AG10803 (cell line): Measurements from ENCODE around the gene ISCA2.

ENCODE experiments used
- DNase-seq: peaks from one replicate; pipeline ENCODE4 v3.0.0; 2010; ENCODE audit warnings: low read depth
- H3K4me3 ChIP-seq: 2 replicates; pipeline ENCODE4 v1.5.1; 2011; ENCODE audit warnings: mild to moderate bottlenecking, low read length, control low read depth
- TF ChIP-seq, protein P1 (sequence below): conservative IDR thresholded peaks from 2 replicates; pipeline ENCODE4 v1.5.1; 2011; ENCODE audit warnings: mild to moderate bottlenecking, low read length, control low read depth, inconsistent platforms

Gene ISCA2

DNA sequence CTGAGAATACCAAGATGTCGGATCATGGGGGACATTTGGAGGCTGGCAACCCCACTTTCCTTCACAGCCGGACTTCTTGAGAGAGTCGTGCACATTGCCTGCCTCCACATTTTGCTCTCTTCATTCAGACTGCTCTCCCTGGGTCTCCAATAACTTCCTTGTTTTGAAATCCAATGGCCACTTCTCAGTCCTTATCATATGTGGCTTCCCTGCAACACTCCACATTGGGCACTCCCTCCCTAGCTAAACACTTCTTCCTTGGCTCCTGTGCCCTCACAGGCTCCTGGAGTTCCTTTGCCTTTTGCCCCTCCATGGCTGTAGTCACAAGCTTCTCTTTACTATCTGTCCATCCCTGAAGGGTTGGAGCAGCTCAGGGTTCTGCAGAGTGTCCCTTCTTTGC lies 30.6 kb upstream of the ISCA2 start:
- TF ChIP-seq, protein P1, sequence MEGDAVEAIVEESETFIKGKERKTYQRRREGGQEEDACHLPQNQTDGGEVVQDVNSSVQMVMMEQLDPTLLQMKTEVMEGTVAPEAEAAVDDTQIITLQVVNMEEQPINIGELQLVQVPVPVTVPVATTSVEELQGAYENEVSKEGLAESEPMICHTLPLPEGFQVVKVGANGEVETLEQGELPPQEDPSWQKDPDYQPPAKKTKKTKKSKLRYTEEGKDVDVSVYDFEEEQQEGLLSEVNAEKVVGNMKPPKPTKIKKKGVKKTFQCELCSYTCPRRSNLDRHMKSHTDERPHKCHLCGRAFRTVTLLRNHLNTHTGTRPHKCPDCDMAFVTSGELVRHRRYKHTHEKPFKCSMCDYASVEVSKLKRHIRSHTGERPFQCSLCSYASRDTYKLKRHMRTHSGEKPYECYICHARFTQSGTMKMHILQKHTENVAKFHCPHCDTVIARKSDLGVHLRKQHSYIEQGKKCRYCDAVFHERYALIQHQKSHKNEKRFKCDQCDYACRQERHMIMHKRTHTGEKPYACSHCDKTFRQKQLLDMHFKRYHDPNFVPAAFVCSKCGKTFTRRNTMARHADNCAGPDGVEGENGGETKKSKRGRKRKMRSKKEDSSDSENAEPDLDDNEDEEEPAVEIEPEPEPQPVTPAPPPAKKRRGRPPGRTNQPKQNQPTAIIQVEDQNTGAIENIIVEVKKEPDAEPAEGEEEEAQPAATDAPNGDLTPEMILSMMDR: no peak
- no peak for DNase-seq
- no peak overlapping the region for H3K4me3 ChIP-seq

DNA sequence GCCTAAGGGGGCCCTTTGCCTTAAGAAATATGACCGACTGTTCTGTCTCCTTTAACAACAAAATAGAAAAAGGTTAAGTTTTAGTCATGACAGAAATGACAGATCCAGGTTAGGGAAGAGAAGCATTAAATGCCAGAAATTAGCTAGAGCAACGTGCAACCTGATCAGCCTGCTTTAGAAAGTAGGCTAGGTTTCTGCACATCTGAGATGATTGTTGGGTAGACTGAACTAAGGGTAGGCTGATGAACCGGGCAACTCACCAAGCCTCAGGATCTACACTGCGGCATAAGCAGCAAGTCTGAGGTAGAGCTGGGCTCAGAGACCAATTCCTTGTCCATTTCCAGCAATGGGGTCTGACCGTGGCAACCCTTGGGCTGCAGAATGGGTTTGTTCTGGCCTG lies 29.9 kb upstream of the ISCA2 start:
- H3K4me3 ChIP-seq: no peak overlapping the region
- no peak for DNase-seq
- TF ChIP-seq, protein P1: no peak

DNA sequence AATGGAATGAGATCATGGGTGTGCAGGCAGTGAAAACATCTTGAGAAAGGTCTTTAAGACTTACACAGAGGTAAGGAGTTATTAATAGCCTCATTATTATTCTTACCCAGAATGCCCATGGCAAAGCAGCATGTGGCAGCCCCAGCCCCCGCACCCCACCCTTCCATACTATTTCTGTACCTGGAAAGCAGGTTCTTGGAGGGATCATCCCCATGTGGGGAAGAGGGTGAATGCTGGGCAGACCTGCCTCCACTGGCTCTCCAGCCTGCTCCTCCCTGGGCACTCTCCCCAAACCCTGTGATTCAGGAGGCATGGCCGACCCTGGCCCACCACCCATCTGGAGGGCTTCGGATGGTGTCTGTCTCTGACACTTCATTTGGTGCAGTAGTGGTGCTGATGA lies 28.8 kb upstream of the ISCA2 start:
- DNase-seq: no peak
- no peak overlapping the region for H3K4me3 ChIP-seq
- TF ChIP-seq, protein P1: no peak

DNA sequence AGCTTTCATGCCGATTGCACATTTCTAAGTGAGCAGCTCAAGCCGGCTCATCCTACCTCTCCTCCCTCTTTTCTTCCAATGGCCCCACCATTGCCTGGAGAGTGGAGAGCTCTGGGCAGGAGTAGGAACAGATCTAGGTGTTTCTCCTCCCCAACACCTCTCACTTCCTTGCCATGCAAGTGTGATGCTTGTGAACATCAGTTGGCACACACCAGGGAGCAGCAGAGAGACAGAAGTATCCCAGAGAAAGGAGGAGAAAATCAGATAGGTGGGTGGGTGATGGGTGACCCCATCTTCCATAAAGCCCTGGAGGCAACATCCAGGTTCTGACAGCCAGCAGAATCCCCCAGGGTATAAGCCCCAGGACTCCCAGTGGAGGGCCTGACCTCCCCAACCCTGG lies 28.2 kb upstream of the ISCA2 start:
- DNase-seq: no peak
- no peak overlapping the region for H3K4me3 ChIP-seq
- TF ChIP-seq, protein P1: no peak

DNA sequence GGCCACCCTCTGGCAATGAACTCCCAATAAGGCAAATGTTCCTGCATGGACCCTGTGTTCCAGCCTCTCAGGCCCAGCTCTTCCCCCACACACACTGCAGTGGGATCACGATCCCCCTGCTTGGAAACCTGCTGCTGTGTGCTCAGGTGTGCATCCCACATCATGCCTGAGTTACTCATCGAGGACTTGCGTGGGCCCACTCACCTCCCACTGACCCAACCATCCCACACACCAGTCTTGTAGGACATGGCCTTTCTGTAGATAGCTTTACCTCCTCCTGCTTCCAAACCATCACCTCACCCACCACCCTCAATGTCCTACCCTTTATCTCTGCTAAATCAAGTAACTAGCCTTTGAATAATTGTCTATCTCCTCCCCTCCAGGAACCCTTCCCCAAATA lies 25.1 kb upstream of the ISCA2 start:
- DNase-seq: no peak
- H3K4me3 ChIP-seq: no peak overlapping the region
- TF ChIP-seq, protein P1: no peak

DNA sequence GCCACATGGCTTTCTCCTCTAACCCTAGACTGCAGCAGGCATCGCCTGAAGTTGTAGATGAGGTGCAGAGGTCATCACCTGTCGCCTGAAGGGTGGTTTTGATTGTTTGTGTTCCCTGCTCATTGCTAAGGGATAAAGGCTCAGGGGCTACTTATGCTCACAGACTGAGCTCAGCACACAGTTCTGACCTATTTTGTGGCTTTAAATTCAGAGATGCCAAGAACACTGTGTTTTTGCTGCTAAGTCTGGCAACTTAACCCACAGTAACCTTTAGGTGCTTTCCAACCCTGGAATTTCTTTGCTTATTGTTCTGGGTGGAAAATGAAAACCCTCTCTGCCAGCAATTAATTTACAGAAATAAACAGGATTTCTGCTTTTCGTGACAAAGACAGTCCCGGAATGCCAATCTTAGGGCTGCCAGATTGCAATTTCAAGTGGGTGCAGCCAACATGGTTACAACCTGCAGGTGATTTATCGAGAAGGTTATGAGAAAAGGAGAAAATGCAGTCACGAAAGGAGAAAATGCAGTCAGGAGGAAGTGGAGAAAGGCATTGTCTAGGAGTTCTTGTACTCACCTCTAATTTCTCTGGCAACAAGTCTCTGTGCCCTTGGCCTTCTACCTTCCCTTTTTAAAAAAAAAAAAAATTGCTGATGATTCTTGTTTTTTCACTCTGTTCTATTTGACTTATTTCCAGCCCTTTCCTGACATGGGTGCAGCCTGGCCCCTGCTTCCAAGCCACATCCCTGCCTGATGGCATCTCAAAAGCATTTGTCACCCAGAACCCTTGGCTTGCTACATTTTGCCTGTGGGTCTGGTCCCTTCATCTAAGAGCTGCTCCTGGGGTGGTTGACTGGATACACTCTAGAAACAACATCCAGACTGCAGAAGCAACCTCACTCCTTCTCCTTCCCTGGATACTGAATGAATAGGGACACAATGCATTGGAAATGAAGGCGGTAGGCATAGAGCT lies 23.7 kb upstream of the ISCA2 start:
- TF ChIP-seq, protein P1: no peak
- no peak overlapping the region for H3K4me3 ChIP-seq
- no peak for DNase-seq

DNA sequence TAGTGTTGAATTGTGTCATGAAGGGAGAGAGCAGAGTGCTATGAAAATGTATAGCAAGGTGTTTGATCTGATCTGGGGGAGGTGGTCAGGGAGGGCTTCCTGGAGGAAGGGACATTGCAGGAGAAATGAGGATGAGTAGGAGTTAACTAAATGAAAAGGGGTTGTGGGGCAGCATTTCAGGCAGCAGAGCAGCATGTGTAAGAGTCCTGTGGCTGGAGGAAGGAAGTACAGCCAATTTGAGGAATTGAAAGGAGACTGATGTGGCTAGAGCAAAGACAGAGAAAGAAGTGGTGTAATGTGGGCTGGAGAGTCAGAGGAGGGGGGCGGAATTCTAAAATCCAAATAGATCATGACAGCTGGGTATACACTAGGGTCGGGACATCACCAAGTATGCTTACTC lies 21.0 kb upstream of the ISCA2 start:
- TF ChIP-seq, protein P1: no peak
- DNase-seq: no peak
- H3K4me3 ChIP-seq: no peak overlapping the region
